ENCODE measurements around the gene DIAPH1.

DNA sequence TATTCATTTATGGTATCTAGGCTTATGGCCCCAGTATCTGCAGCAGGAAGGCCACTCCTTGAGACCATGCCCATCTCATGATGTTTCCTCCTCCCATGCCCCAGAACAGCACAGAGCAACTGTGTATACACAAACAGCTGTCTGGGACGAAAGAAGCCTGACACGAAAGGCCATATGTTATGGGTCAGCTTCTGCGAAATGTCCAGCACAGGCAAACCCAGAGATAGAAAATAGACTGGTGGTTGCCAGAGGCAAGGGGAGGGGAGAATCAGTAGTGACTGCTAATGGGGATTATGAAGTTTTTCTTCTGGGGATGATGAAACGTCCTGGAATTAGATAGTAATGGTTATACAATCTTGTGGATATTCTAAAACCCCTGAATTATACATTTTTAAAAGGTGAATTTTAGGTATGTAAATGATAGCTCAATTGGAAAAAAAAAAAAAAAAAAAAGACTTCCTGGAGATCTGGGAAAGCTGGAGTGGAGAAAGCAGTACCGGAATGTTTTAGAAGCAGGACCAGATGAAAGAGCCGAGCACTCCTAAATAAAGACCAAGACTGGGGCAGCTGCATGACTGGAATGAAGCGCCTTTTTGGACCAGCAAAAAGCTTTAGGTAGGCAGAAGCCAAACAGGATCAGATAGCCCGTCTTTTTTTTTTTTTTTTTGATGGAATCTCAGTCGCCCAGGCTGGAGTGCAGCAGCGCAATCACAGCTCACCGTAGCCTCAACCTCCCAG is 100.8 kb downstream of the DIAPH1 start:
- TF ChIP-seq, protein P1, sequence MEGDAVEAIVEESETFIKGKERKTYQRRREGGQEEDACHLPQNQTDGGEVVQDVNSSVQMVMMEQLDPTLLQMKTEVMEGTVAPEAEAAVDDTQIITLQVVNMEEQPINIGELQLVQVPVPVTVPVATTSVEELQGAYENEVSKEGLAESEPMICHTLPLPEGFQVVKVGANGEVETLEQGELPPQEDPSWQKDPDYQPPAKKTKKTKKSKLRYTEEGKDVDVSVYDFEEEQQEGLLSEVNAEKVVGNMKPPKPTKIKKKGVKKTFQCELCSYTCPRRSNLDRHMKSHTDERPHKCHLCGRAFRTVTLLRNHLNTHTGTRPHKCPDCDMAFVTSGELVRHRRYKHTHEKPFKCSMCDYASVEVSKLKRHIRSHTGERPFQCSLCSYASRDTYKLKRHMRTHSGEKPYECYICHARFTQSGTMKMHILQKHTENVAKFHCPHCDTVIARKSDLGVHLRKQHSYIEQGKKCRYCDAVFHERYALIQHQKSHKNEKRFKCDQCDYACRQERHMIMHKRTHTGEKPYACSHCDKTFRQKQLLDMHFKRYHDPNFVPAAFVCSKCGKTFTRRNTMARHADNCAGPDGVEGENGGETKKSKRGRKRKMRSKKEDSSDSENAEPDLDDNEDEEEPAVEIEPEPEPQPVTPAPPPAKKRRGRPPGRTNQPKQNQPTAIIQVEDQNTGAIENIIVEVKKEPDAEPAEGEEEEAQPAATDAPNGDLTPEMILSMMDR (conservative IDR thresholded peaks at IDR 0.05 in 1 of 2, IDR thresholded peaks at IDR 0.05 in 1 of 2; ENCODE audit: extremely low read depth in 1 of 2, insufficient read depth in 1 of 2, low read depth in 1 of 2, low read length in 2 of 2), result no peak
- no peak for TF ChIP-seq EZH2 (IDR thresholded peaks at IDR 0.05; ENCODE audit: borderline replicate concordance, low read length)

All from mammary epithelial cell (primary cell).